ENCODE measurements around the gene LRRC27.

LRRC27 gene

DNA sequence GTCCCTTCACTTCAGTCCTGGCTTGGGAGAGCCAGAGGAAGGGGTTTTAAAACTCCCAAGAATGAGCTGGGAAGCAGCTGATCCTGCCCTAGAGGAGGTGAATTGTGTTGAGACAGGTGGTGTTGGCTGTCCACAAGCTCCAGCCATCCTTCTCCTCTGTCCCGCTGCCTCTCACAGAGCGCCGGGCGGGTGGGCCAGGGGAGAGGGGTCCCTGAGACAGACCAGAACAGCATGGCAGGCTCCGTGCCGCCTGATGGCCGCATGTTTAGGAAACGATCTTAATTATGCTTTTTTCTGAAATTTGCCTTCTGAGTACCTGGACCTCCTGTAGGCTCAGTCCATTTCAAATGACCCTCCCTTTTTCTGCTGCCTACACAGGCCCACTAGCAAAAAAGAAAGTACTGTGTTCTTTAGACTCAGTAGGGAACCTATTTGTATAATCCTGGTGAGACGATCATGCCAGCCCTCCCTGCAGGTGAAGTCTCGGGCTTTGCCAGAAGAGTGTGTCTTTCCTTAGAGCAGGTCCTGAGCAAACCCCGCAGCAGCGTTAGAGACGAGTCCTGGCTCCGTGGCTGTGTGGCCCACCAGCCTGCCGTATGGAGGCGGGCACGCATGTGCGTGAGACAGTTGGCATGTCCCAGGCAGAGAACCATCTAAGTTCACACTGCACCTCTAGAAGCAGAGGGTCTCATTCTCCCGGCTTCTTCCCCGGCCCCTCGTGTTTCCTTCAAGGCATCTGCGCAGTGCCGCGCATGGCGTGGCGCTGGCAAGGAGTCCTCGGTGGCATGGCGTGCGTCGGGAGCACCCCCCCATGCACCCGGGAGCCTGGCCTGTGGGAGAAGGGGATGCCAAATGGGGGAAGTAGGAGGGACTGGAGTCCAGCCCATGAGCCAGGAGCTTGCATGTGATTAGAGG lies 38.7 kb downstream of the LRRC27 start:
- Histone ChIP-seq H3K27ac (replicated peaks) (no peak overlapping the region), H3K4me3 (replicated peaks; ENCODE audit: insufficient read depth, low read length) (no peak overlapping the region), H3K27me3 (ENCODE audit: insufficient read depth, poor library complexity, severe bottlenecking) (no peaks in the 10 kb centered on the region)
- TF ChIP-seq POLR2AphosphoS5 (IDR thresholded peaks at IDR 0.05; ENCODE audit: low read depth) (no peak), SPI1 (IDR thresholded peaks at IDR 0.05; ENCODE audit: borderline replicate concordance, low read depth) (no peak)
- TF ChIP-seq, protein P1, sequence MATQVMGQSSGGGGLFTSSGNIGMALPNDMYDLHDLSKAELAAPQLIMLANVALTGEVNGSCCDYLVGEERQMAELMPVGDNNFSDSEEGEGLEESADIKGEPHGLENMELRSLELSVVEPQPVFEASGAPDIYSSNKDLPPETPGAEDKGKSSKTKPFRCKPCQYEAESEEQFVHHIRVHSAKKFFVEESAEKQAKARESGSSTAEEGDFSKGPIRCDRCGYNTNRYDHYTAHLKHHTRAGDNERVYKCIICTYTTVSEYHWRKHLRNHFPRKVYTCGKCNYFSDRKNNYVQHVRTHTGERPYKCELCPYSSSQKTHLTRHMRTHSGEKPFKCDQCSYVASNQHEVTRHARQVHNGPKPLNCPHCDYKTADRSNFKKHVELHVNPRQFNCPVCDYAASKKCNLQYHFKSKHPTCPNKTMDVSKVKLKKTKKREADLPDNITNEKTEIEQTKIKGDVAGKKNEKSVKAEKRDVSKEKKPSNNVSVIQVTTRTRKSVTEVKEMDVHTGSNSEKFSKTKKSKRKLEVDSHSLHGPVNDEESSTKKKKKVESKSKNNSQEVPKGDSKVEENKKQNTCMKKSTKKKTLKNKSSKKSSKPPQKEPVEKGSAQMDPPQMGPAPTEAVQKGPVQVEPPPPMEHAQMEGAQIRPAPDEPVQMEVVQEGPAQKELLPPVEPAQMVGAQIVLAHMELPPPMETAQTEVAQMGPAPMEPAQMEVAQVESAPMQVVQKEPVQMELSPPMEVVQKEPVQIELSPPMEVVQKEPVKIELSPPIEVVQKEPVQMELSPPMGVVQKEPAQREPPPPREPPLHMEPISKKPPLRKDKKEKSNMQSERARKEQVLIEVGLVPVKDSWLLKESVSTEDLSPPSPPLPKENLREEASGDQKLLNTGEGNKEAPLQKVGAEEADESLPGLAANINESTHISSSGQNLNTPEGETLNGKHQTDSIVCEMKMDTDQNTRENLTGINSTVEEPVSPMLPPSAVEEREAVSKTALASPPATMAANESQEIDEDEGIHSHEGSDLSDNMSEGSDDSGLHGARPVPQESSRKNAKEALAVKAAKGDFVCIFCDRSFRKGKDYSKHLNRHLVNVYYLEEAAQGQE (IDR thresholded peaks at IDR 0.05; ENCODE audit: insufficient replicate concordance, low read depth) = no peak
- TF ChIP-seq, protein P2, sequence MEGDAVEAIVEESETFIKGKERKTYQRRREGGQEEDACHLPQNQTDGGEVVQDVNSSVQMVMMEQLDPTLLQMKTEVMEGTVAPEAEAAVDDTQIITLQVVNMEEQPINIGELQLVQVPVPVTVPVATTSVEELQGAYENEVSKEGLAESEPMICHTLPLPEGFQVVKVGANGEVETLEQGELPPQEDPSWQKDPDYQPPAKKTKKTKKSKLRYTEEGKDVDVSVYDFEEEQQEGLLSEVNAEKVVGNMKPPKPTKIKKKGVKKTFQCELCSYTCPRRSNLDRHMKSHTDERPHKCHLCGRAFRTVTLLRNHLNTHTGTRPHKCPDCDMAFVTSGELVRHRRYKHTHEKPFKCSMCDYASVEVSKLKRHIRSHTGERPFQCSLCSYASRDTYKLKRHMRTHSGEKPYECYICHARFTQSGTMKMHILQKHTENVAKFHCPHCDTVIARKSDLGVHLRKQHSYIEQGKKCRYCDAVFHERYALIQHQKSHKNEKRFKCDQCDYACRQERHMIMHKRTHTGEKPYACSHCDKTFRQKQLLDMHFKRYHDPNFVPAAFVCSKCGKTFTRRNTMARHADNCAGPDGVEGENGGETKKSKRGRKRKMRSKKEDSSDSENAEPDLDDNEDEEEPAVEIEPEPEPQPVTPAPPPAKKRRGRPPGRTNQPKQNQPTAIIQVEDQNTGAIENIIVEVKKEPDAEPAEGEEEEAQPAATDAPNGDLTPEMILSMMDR (IDR thresholded peaks at IDR 0.05; ENCODE audit: insufficient read depth, low read length) = no peak
- no peak for DNase-seq (ENCODE audit: low read depth in 1 of 2, low spot score in 1 of 2)

DNA sequence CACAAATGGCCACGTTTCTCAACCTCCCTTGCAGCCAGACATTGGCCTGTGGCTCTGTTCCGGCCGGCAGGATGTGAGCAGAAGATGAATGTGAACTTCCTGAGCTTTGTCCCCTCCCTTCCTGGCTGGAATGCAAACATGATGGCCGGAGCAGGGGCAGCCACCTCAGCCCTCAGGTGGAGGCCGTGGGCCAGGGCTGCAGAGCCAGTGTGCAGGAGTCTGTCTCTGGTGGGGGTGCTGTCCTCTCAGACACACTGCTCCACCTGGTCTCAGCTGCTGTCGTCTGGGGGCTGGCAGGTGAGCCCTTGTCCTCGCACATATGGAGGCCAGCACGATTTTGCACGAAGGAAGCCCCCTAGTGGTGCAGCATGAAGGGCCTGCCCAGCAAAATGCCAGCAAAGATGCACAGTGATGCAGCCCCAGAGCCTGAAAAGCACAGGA lies 39.7 kb downstream of the LRRC27 start:
- H3K27ac ChIP-seq (replicated peaks) = no peak overlapping the region
- TF ChIP-seq, protein P1 (IDR thresholded peaks at IDR 0.05; ENCODE audit: insufficient replicate concordance, low read depth) = no peak
- TF ChIP-seq GABPA (IDR thresholded peaks at IDR 0.05; ENCODE audit: low read depth) = no peak
- TF ChIP-seq, protein P2 (IDR thresholded peaks at IDR 0.05; ENCODE audit: insufficient read depth, low read length) = peak; percentile 38
- TF ChIP-seq SPI1 (IDR thresholded peaks at IDR 0.05; ENCODE audit: borderline replicate concordance, low read depth) = no peak
- no peak for TF ChIP-seq POLR2AphosphoS5 (IDR thresholded peaks at IDR 0.05; ENCODE audit: low read depth)
- DNase-seq (ENCODE audit: low read depth in 1 of 2, low spot score in 1 of 2) = no peak
- H3K4me3 ChIP-seq (replicated peaks; ENCODE audit: insufficient read depth, low read length) = no peak overlapping the region
- no peaks in the 10 kb centered on the region for H3K27me3 ChIP-seq (ENCODE audit: insufficient read depth, poor library complexity, severe bottlenecking)

DNA sequence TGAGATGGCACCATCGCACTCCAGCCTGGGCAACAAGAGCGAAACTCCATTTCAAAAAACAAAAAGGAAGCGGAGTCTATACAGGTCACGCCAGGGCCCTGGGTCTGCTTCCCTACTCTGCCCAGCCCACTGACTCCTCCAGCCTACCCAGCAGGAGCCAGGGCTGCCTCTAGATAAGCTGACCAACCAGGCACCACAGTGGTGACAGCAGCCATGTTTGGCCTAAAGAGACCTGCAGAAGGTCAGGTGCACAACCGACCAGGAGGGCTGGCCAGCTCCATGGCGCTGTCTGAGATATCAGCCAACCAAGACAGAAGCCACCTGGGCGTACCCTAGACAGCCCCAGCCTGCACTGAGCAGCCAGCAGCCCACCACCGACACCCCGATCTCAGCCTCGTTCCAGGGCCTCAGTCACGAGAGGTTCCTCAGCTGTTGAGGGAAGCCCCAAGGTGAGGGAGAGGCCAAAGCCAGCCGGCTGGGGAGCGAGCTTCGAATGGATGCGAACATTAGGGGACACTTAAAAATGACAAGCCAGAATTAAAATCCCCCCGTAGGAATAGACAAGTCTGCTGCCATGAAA lies 40.6 kb downstream of the LRRC27 start:
- TF ChIP-seq POLR2AphosphoS5 (IDR thresholded peaks at IDR 0.05; ENCODE audit: low read depth) (no peak), SPI1 (IDR thresholded peaks at IDR 0.05; ENCODE audit: borderline replicate concordance, low read depth) (no peak)
- TF ChIP-seq, protein P2 (IDR thresholded peaks at IDR 0.05; ENCODE audit: insufficient read depth, low read length) = no peak
- no peak for DNase-seq (ENCODE audit: low read depth in 1 of 2, low spot score in 1 of 2)
- no peak overlapping the region for H3K27ac ChIP-seq (replicated peaks)
- no peaks in the 10 kb centered on the region for H3K27me3 ChIP-seq (ENCODE audit: insufficient read depth, poor library complexity, severe bottlenecking)
- no peak overlapping the region for H3K4me3 ChIP-seq (replicated peaks; ENCODE audit: insufficient read depth, low read length)

All from HL-60 (cell line).